GM21447 (cell line): ENCODE data around the gene CCDC185.
"Not testable (repeated sequence)": the region's sequence is repeated elsewhere in the genome, so short reads cannot be mapped to it uniquely, and the experiment has no call there.

Experiments used
- ATAC-seq: cut with Tn5 transposase; IDR thresholded peaks from one replicate; pipeline ENCODE4 v1.9.1; 2021; ENCODE audit not compliant: unreplicated experiment

CCDC185 gene

GRCh38 chr1:223394242-223394641 is 1.0 kb downstream of the CCDC185 start:
- no peak for ATAC-seq

- ATAC-seq: no peak
Observed at GRCh38 chr1:223394706-223395105, 1.5 kb downstream of the CCDC185 start.

DNA sequence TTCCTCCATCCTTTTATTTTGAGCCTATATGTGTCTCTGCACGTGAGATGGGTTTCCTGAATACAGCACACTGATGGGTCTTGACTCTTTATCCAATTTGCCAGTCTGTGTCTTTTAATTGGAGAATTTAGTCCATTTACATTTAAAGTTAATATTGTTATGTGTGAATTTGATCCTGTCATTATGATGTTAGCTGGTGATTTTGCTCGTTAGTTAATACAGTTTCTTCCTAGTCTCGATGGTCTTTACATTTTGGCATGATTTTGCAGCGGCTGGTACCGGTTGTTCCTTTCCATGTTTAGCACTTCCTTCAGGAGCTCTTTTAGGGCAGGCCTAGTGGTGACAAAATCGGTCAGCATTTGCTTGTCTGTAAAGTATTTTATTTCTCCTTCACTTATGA is 6.2 kb downstream of the CCDC185 start:
- not testable (repeated sequence) for ATAC-seq

- no peak for ATAC-seq
Observed at GRCh38 chr1:223401873-223402789, 8.9 kb downstream of the CCDC185 start.

DNA sequence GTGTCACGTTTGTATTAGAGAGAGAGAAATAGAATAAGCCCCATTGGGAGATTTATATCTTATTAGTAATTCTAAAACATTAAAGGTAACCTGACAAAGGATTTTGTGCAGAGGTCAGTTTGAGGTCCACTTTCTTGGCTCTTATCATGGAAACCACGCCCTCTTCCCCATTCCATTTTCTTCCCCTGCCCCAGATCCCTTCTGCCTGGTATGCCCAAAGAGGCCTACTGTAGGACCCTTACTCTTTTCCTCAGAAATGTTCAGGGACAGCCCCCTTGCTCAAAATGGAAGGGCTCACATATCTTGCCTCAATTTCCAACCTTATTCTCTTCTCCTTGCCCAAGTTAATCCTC is 9.6 kb downstream of the CCDC185 start:
- no peak for ATAC-seq

GRCh38 chr1:223403184-223403815 is 10.1 kb downstream of the CCDC185 start:
- no peak for ATAC-seq

GRCh38 chr1:223405507-223405906 is 12.3 kb downstream of the CCDC185 start:
- ATAC-seq: no peak

- ATAC-seq: no peak
Observed at GRCh38 chr1:223410036-223410435, 16.8 kb downstream of the CCDC185 start.

DNA sequence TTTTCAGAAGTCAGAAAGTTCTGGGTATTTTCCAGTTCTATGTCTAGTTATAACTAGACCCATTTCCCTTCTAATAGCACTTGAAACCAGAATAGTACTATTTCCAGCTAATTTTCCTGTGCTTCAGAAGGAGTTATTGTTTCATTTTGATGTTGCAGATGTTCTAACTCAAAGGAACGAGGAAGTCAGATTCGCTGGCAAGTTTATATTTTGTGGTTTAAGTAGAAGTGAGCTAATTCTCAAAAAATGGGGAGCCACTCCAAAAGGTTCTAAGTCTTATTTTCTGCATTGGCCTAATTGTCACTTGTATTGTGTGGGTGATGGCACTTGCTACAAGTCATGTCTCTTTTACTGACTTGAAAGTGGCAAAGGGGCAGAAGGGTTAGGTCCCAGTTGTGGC is 18.1 kb downstream of the CCDC185 start:
- ATAC-seq: no peak

GRCh38 chr1:223411710-223412109 is 18.5 kb downstream of the CCDC185 start:
- no peak for ATAC-seq

GRCh38 chr1:223413216-223413615 is 20.0 kb downstream of the CCDC185 start:
- no peak for ATAC-seq

- ATAC-seq: no peak
Observed at GRCh38 chr1:223417444-223417843, 24.2 kb downstream of the CCDC185 start.

GRCh38 chr1:223417903-223418663 is 24.9 kb downstream of the CCDC185 start:
- no peak for ATAC-seq

GRCh38 chr1:223419115-223419514 is 25.9 kb downstream of the CCDC185 start:
- no peak for ATAC-seq

GRCh38 chr1:223419561-223419960 is 26.3 kb downstream of the CCDC185 start:
- no peak for ATAC-seq

DNA sequence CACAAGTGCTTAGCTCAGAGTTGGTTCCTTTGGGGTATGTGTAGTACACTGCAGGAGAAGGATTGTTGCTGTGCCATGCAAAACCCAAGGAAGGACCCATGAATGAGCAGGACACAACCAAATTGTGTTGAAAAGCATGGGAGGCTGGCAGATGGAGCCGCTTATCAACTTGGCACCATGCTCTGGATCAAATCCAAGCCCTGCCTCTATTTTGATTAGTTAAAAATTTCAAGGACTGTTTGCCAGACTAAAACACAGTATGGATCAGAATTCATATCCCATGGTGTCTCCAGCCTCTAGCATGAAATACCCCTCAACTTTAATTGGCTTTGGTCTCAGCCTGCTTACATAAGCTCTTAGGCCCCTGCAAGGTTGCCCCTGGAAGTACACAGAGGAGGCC is 27.8 kb downstream of the CCDC185 start:
- no peak for ATAC-seq

GRCh38 chr1:223421676-223422075 is 28.5 kb downstream of the CCDC185 start:
- no peak for ATAC-seq

GRCh38 chr1:223422911-223423310 is 29.7 kb downstream of the CCDC185 start:
- ATAC-seq: no peak

DNA sequence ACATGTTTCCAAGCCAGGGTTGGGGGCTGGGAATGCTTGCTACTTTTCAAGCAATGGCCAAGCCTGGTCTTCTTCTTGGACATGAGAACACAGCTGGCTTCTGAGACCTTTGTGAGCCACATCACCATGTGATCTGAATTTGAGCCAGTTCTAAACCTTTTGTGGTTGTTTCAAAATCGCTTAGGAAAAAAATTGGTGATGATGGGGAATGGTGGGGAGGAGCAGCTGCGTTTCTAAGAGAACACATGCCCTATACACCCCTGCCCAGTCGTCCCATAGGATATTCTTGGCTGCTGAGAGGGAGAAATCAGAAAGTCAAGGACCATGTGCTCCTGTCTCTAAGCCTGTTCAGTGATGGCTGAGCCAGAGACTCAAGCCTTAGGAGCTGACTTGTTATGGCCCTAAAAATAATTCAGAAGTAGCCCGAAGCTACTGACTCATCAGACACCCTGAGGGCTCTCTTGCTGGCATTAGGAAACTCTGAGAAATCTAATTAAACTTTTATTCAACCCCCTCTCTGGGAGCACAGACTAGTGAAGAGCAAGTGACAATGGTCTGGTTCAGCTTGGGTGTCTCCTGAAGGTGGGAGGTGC is 30.5 kb downstream of the CCDC185 start:
- ATAC-seq: no peak

- no peak for ATAC-seq
Observed at GRCh38 chr1:223425550-223425949, 32.3 kb downstream of the CCDC185 start.

GRCh38 chr1:223426936-223427335 is 33.7 kb downstream of the CCDC185 start:
- no peak for ATAC-seq
